Activated naive CD8-positive, alpha-beta T cell treated with anti-CD3 and anti-CD28 coated beads for 36 hours (primary cell): Measurements from ENCODE around the gene HID1. TPM values are rescaled to one million over a fixed set of nuclear protein-coding genes. Genes with fewer than 3 reads are reported as not detected.
"Not testable (repeated sequence)": the region's sequence is repeated elsewhere in the genome, so short reads cannot be mapped to it uniquely, and the experiment has no call there.

ENCODE experiments used
- DNase-seq: peaks from one replicate; pipeline ENCODE4 v3.0.0; 2021
- H3K27ac Mint-ChIP-seq: one replicate; pipeline ENCODE4 v1.8.0; 2022; ENCODE audit warnings: mild to moderate bottlenecking, moderate library complexity, mixed read lengths
- H3K27me3 Mint-ChIP-seq: one replicate; pipeline ENCODE4 v1.8.0; 2022; ENCODE audit warnings: mild to moderate bottlenecking, mixed read lengths
- H3K36me3 Mint-ChIP-seq: one replicate; pipeline ENCODE4 v1.8.0; 2021; ENCODE audit warnings: mild to moderate bottlenecking, mixed read lengths
- H3K4me1 Mint-ChIP-seq: one replicate; pipeline ENCODE4 v1.8.0; 2021; ENCODE audit warnings: mixed read lengths
- H3K4me3 Mint-ChIP-seq: one replicate; pipeline ENCODE4 v1.8.0; 2022; ENCODE audit warnings: mild to moderate bottlenecking, moderate library complexity, mixed read lengths
- H3K9me3 Mint-ChIP-seq: one replicate; pipeline ENCODE4 v1.8.0; 2022; ENCODE audit warnings: mixed read lengths
- total RNA-seq, 2 experiments: library from RNA; stranded (reverse); gene quantifications; one replicate each; pipeline ENCODE4 v1.2.3, GENCODE V29; 2021

Gene HID1
- total RNA-seq: 1 to 10 TPM; 1.6 to 1.9 TPM

DNA sequence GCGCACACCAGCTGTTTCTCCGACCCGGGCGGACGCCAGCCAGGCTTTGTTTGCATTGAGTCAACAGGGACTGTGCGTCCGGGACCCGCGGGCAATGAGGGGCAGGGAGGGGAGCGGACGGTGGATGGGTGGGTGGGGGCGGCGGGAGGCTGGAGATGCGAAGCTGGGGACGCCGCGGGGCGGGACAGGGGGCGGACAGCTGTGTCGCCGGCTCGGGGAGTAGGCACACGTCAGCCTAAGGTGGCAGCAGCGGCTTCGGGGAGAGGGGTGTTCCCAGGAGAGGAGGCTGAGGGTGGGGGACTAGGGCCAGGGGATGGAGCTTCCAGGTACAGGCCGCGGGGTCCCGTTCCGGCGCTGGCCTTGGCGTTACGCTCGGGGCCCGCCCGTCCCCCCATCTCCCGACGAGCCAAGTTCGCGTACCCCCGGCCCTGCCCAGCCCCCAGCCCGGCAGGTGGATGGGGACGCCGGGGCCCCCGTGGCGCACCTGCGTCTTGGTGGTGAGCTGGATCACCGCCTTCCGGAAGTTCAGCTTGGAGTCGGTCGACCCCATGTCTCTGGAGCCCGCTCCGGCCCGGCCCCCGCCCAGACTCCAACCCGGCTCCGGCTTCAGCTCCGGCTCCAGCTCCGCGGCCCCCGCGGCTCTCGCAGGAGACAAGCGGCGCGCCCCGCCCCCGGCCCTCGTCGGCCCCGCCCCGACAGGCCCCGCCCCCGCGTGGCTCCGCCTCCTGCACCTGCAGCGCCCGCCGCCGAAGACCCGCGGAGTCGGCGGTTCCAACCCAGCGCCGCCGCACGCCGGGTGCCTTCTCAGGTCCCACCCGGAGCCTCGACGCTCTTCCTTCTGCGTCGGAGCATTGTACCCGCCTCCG, at the start of gene HID1:
Gene HID1, minus strand, starts transcription at position 653 of the 866 bp plus-strand sequence. Its CDS starts 103 bp downstream, at position 550.
- peak within 1 kb of the TSS; percentile 84 for H3K4me3 Mint-ChIP-seq
- peak; percentile 79 for DNase-seq
- no peak within 1 kb of the TSS for H3K27ac Mint-ChIP-seq
- H3K27me3 Mint-ChIP-seq: peaks cover 21% of the 10 kb centered on the region
- H3K4me1 Mint-ChIP-seq: peaks cover 5% of the 10 kb centered on the region
- H3K36me3 Mint-ChIP-seq: no peaks in the 10 kb centered on the region
- H3K9me3 Mint-ChIP-seq: no peaks in the 10 kb centered on the region

- peaks cover 8% of the 10 kb centered on the region for H3K4me1 Mint-ChIP-seq
- no peaks in the 10 kb centered on the region for H3K27me3 Mint-ChIP-seq
- DNase-seq: no peak
- no peaks in the 10 kb centered on the region for H3K9me3 Mint-ChIP-seq
- no peak overlapping the region for H3K27ac Mint-ChIP-seq
- no peak overlapping the region for H3K4me3 Mint-ChIP-seq
- peaks cover 30% of the 10 kb centered on the region for H3K36me3 Mint-ChIP-seq
These were observed 48.0 kb upstream of the HID1 start for GRCh38 chr17:75020331-75021110.

- Mint-ChIP-seq H3K36me3 (peaks cover 24% of the 10 kb centered on the region), H3K9me3 (no peaks in the 10 kb centered on the region), H3K4me1 (peaks cover 4% of the 10 kb centered on the region), H3K27ac (no peak overlapping the region), H3K4me3 (no peak overlapping the region), H3K27me3 (no peaks in the 10 kb centered on the region)
- no peak for DNase-seq
These were observed 47.2 kb upstream of the HID1 start for GRCh38 chr17:75019710-75020109.

GRCh38 chr17:75019146-75019545, 46.6 kb upstream of the HID1 start:
- no peaks in the 10 kb centered on the region for H3K9me3 Mint-ChIP-seq
- H3K27ac Mint-ChIP-seq: no peak overlapping the region
- DNase-seq: no peak
- no peaks in the 10 kb centered on the region for H3K27me3 Mint-ChIP-seq
- no peak overlapping the region for H3K4me3 Mint-ChIP-seq
- peaks cover 20% of the 10 kb centered on the region for H3K36me3 Mint-ChIP-seq
- H3K4me1 Mint-ChIP-seq: peaks cover 5% of the 10 kb centered on the region

DNA sequence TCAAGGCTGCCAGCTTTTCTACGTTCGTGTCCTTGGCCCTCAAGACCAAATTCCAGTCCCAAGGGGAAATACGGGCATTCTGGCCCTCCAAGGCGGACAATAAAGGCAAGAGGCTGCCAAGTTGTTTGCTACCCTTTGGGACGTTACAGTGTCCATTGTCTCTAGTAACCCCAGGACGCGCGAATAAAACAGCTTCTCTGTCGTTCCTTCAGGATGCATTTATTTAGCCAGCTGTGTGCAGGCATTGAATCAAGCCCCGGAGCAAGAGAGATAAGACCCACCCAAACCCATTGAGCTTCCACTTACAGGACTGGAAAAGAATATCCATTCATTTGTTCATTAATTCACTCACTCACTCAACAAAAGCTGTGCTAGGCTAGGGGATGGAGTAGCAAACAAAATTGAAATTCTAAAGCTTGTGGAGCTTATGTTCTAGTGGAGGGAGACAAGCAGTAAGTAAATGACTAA, 40.6 kb upstream of the HID1 start:
- Mint-ChIP-seq H3K27me3 (no peaks in the 10 kb centered on the region), H3K4me3 (peak overlapping the region; percentile 79), H3K4me1 (peaks cover 29% of the 10 kb centered on the region), H3K9me3 (no peaks in the 10 kb centered on the region), H3K27ac (peak overlapping the region; percentile 91), H3K36me3 (peaks cover 7% of the 10 kb centered on the region)
- no peak for DNase-seq

DNA sequence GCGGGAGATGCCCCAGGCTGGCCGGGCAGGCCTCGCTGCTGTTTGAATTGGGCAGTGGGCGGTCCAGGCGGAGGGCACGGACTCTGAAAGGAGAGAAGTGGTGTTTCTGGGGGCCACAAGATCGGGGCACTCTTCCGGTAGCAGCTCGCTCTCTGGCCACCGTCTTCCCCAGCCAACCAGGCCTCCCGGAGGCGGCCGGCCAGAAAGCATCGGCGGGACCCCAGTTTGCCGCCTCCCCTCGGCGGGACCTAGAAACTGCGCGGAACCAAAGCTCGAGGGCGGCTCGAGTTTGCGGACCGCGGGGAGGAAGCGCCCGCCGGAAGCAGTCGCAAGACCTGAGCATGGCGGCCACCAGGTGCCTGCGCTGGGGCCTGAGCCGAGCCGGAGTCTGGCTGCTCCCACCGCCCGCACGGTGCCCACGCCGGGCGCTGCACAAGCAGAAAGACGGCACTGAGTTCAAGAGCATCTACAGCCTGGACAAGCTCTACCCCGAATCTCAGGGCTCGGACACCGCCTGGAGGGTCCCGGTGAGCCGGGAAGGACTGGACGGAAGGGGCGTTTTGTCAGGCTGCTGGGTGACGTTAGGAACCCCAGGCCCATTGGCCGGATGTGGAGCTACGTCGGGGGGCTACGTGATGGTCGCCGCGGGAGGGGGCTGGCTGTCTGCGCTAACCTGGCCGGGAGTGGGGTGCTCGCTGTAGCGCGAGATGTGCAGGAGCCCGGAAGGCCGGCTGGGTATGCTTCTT, 40.0 kb upstream of the HID1 start, which contains the start of gene MRPL58:
Gene MRPL58, plus strand, starts transcription at position 325 of the 746 bp plus-strand sequence. Its CDS starts 17 bp downstream, at position 342.
- Mint-ChIP-seq H3K27ac (peak within 1 kb of the TSS; percentile 91), H3K27me3 (no peaks in the 10 kb centered on the region), H3K9me3 (no peaks in the 10 kb centered on the region), H3K4me3 (peak within 1 kb of the TSS; percentile 79), H3K36me3 (peaks cover 7% of the 10 kb centered on the region), H3K4me1 (peaks cover 29% of the 10 kb centered on the region)
- peak; percentile 89 for DNase-seq

DNA sequence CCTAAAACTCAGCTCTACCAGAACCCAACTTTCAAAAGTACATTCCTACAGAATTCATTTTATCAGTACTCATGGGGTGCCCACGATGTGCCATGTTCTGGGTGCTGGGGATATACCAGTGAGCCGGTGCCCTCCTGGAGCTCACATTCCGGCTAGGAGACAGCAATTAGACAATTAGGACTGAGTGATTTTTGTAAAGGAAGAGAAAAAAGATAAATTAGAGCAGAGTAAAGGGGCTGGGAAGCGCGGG, 39.5 kb upstream of the HID1 start:
- peaks cover 29% of the 10 kb centered on the region for H3K4me1 Mint-ChIP-seq
- peak overlapping the region; percentile 79 for H3K4me3 Mint-ChIP-seq
- no peaks in the 10 kb centered on the region for H3K27me3 Mint-ChIP-seq
- no peaks in the 10 kb centered on the region for H3K9me3 Mint-ChIP-seq
- DNase-seq: no peak
- peak overlapping the region; percentile 91 for H3K27ac Mint-ChIP-seq
- peaks cover 7% of the 10 kb centered on the region for H3K36me3 Mint-ChIP-seq

GRCh38 chr17:75011401-75012095, 39.0 kb upstream of the HID1 start:
- no peaks in the 10 kb centered on the region for H3K27me3 Mint-ChIP-seq
- peaks cover 6% of the 10 kb centered on the region for H3K36me3 Mint-ChIP-seq
- H3K9me3 Mint-ChIP-seq: no peaks in the 10 kb centered on the region
- H3K4me3 Mint-ChIP-seq: peak overlapping the region; percentile 79
- no peak for DNase-seq
- H3K4me1 Mint-ChIP-seq: peaks cover 29% of the 10 kb centered on the region
- H3K27ac Mint-ChIP-seq: peak overlapping the region; percentile 91

DNA sequence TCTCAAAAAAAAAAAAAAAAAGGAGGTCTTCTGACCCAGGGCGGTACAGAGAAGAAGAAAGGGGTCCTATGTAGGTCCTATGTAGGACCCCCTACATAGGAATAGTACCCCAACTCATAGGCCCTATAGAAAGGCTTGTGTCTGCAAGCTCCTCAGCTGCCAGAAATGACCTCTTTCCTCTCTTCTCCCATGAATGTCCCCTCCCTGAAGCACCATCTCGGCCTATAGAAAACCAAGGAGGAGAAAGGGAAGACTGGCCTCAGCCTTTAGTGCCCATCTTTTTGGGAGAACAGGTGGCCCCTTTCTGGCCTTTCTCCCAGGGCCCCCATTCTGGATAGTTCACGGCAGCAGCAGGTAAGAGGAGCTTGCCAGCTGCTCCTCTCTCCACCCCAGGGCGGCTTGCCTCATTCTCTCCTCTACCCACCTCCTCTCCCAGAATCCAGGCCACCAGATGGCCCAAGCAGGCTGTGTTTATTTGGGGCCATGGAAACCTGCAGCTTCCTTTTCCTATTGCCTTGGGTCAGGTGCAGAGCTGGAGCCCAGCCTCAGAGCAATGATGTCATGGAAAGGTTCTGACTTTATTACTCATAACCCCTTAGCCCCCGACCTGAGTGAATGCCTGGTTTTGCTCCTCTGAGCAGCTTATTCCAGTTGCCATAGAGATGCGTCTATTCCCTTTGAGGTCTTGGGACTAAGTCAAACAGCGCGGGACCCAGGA, 38.3 kb upstream of the HID1 start:
- Mint-ChIP-seq H3K4me3 (peak overlapping the region; percentile 2), H3K27ac (peak overlapping the region; percentile 44)

GRCh38 chr17:75009139-75009724, 36.7 kb upstream of the HID1 start:
- Mint-ChIP-seq H3K27me3 (no peaks in the 10 kb centered on the region), H3K4me3 (no peak overlapping the region), H3K27ac (no peak overlapping the region), H3K36me3 (peaks cover 3% of the 10 kb centered on the region), H3K9me3 (no peaks in the 10 kb centered on the region), H3K4me1 (peaks cover 23% of the 10 kb centered on the region)
- no peak for DNase-seq

More for the DNA sequence above, 38.3 kb upstream of the HID1 start:
- peak; percentile 41 for DNase-seq
- H3K36me3 Mint-ChIP-seq: peaks cover 5% of the 10 kb centered on the region
- H3K9me3 Mint-ChIP-seq: no peaks in the 10 kb centered on the region
- H3K4me1 Mint-ChIP-seq: peaks cover 29% of the 10 kb centered on the region
- no peaks in the 10 kb centered on the region for H3K27me3 Mint-ChIP-seq

DNA sequence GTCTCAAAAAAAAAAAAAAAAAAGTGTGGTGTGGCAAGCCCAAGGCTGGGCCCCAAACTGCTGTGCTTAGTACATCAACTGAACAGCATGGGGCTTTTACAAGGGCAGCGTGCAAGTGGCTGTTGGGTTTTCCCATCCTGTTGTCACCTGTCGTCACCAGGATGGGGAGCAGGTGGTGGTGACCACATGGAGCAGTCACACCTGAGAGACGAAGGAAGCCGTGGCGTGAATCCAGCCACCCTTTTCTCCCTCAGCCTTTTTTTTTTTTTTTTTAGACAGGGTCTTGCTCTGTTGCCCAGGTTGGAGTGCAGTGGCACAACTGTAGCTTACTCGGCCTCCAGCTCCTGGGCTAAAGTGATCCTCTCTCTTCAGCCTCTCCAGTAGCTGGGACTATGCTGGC, 35.8 kb upstream of the HID1 start:
- Mint-ChIP-seq H3K27ac (no peak overlapping the region), H3K27me3 (no peaks in the 10 kb centered on the region), H3K36me3 (no peaks in the 10 kb centered on the region), H3K4me3 (no peak overlapping the region), H3K4me1 (peaks cover 17% of the 10 kb centered on the region), H3K9me3 (no peaks in the 10 kb centered on the region)
- DNase-seq: no peak

- Mint-ChIP-seq H3K36me3 (no peaks in the 10 kb centered on the region), H3K27ac (no peak overlapping the region), H3K4me1 (peaks cover 19% of the 10 kb centered on the region), H3K4me3 (no peak overlapping the region), H3K27me3 (no peaks in the 10 kb centered on the region), H3K9me3 (no peaks in the 10 kb centered on the region)
- DNase-seq: no peak
These were observed 34.1 kb upstream of the HID1 start for GRCh38 chr17:75006653-75007052.

DNA sequence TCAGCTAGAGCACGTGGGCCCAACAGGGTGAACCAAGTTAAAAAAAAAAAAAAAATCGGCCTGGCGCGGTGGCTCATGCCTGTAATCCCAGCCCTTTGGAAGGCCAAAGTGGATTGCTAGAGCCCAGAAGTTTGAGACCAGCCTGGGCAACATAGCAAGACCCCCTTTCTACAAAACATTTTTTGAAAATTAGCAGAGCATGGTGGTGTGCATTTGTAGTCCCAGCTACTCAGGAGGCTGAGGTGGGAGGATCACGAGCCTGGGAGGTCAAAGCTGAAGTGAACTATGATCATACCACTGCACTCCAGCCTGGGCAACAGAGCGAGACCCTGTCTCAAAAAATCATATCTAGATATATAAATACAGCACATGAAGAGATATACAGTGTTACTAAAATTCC, 33.5 kb upstream of the HID1 start:
- DNase-seq, H3K4me3 Mint-ChIP-seq, H3K27me3 Mint-ChIP-seq, H3K27ac Mint-ChIP-seq, H3K36me3 Mint-ChIP-seq, H3K9me3 Mint-ChIP-seq: not testable (repeated sequence)
- H3K4me1 Mint-ChIP-seq: peaks cover 13% of the 10 kb centered on the region

DNA sequence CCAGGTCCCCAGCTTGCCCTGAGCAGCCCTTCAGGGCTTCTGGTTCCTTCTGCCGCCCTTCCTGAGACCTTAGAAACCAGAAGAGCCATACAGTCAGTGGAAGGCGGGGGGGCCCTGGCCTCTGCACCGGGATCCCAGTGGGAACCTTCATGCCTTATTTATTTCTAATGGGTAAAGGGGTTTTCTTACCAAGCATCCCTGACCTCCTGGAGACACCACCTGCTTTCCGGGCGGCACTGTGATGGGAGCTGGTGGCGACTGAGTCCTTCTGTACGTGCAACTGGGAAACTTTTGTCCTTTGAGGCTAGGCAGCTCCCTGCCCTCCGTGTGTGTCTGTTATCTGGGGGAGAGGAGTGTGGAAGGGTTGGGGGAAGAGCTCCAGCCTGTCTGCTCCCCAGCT, 32.7 kb upstream of the HID1 start:
- no peaks in the 10 kb centered on the region for H3K27me3 Mint-ChIP-seq
- no peaks in the 10 kb centered on the region for H3K9me3 Mint-ChIP-seq
- H3K36me3 Mint-ChIP-seq: no peaks in the 10 kb centered on the region
- no peak overlapping the region for H3K27ac Mint-ChIP-seq
- H3K4me1 Mint-ChIP-seq: peaks cover 9% of the 10 kb centered on the region
- no peak for DNase-seq
- H3K4me3 Mint-ChIP-seq: no peak overlapping the region
